Astrocyte (in vitro differentiated cells and primary cell): Measurements from ENCODE around the gene CSPG4. TPM values are rescaled to one million over a fixed set of nuclear protein-coding genes. Genes with fewer than 3 reads are reported as not detected.
"Not testable (repeated sequence)": the region's sequence is repeated elsewhere in the genome, so short reads cannot be mapped to it uniquely, and the experiment has no call there.

Experiments used
- DNase-seq: peaks from one replicate; pipeline ENCODE4 v3.0.0-alpha.2; 2010; ENCODE audit warnings: low read depth
- FAIRE-seq: peaks from 2 replicates; lab custom pipeline; 2011; peaks lifted over from hg19 to GRCh38; lab: Jason Lieb, UNC
- H2AFZ ChIP-seq: 2 replicates; pipeline ENCODE4 v1.6.0; 2012; ENCODE audit warnings: low read depth, low read length, inconsistent platforms
- H3K27ac ChIP-seq: 2 replicates; pipeline ENCODE4 v1.5.1; 2011; ENCODE audit warnings: low read depth, low read length, inconsistent platforms
- H3K27me3 ChIP-seq: 2 replicates; pipeline ENCODE4 v1.6.0; 2011; ENCODE audit warnings: low read length, inconsistent platforms; ENCODE audit not compliant: insufficient read depth
- H3K36me3 ChIP-seq: 2 replicates; pipeline ENCODE4 v1.5.1; 2011; ENCODE audit warnings: low read length, inconsistent platforms; ENCODE audit not compliant: insufficient read depth
- H3K4me1 ChIP-seq: 2 replicates; pipeline ENCODE4 v1.5.1; 2011; ENCODE audit warnings: low read length, inconsistent platforms; ENCODE audit not compliant: insufficient read depth
- H3K4me2 ChIP-seq: 2 replicates; pipeline ENCODE4 v1.6.0; 2012; ENCODE audit warnings: low read length, inconsistent platforms
- H3K4me3 ChIP-seq: 2 replicates; pipeline ENCODE4 v1.5.1; 2011; ENCODE audit warnings: low read depth, mild to moderate bottlenecking, low read length, inconsistent platforms; ENCODE audit not compliant: insufficient read depth
- H3K79me2 ChIP-seq: 2 replicates; pipeline ENCODE4 v1.6.0; 2012; ENCODE audit warnings: mild to moderate bottlenecking, low read length, inconsistent platforms; ENCODE audit not compliant: insufficient read depth
- H3K9ac ChIP-seq: 2 replicates; pipeline ENCODE4 v1.6.0; 2012; ENCODE audit warnings: mild to moderate bottlenecking, low read length, inconsistent platforms
- H3K9me3 ChIP-seq: 2 replicates; pipeline ENCODE4 v1.5.1; 2012; ENCODE audit warnings: low read depth, mild to moderate bottlenecking, low read length, inconsistent platforms; ENCODE audit not compliant: insufficient read depth
- H4K20me1 ChIP-seq: 2 replicates; pipeline ENCODE4 v1.6.0; 2012; ENCODE audit warnings: low read length, inconsistent platforms; ENCODE audit not compliant: insufficient read depth
- H3K27ac Mint-ChIP-seq: one replicate; pipeline ENCODE4 v1.8.0; 2021; ENCODE audit warnings: mild to moderate bottlenecking, mixed read lengths; ENCODE audit not compliant: unreplicated experiment
- H3K27me3 Mint-ChIP-seq: one replicate; pipeline ENCODE4 v1.8.0; 2021; ENCODE audit warnings: low read depth, mixed read lengths; ENCODE audit not compliant: unreplicated experiment
- H3K36me3 Mint-ChIP-seq: one replicate; pipeline ENCODE4 v1.8.0; 2021; ENCODE audit warnings: low read depth, mixed read lengths; ENCODE audit not compliant: unreplicated experiment
- H3K4me1 Mint-ChIP-seq: one replicate; pipeline ENCODE4 v1.8.0; 2021; ENCODE audit warnings: low read depth, mixed read lengths; ENCODE audit not compliant: unreplicated experiment
- H3K4me3 Mint-ChIP-seq: one replicate; pipeline ENCODE4 v1.8.0; 2021; ENCODE audit warnings: mild to moderate bottlenecking, moderate library complexity, mixed read lengths; ENCODE audit not compliant: unreplicated experiment
- H3K9me3 Mint-ChIP-seq: one replicate; pipeline ENCODE4 v1.8.0; 2021; ENCODE audit warnings: mild to moderate bottlenecking, mixed read lengths; ENCODE audit not compliant: unreplicated experiment
- CTCF ChIP-seq: IDR thresholded peaks from 2 replicates; pipeline ENCODE4 v1.5.1; 2011; ENCODE audit warnings: low read depth, mild to moderate bottlenecking, inconsistent platforms, low read length, moderate library complexity; ENCODE audit not compliant: insufficient read depth
- EZH2 ChIP-seq: IDR thresholded peaks from 2 replicates; pipeline ENCODE4 v1.6.1; 2012; ENCODE audit warnings: mild to moderate bottlenecking, low read length, inconsistent platforms; ENCODE audit not compliant: insufficient read depth
- total RNA-seq: library from RNA; stranded (reverse); gene quantifications from 2 replicates; pipeline ENCODE4 v1.2.1, GENCODE V29; 2021

Gene CSPG4
- total RNA-seq, 1 donor from 2014 or later = 26.9 TPM

GRCh38 chr15:75759416-75760130 lies 46.9 kb upstream of the CSPG4 start:
- Histone ChIP-seq H3K9me3 (no peaks in the 10 kb centered on the region), H3K9ac (no peak overlapping the region), H3K4me2 (no peak overlapping the region), H3K36me3 (no peaks in the 10 kb centered on the region), H3K79me2 (no peaks in the 10 kb centered on the region), H3K4me3 (no peak overlapping the region), H4K20me1 (no peaks in the 10 kb centered on the region), H3K4me1 (no peaks in the 10 kb centered on the region), H2AFZ (no peak overlapping the region), H3K27ac (no peak overlapping the region), H3K27me3 (no peaks in the 10 kb centered on the region)
- Mint-ChIP-seq H3K36me3 (no peaks in the 10 kb centered on the region), H3K4me3 (peak overlapping the region; percentile 73), H3K27me3 (peaks cover 6% of the 10 kb centered on the region), H3K9me3 (no peaks in the 10 kb centered on the region), H3K27ac (no peak overlapping the region), H3K4me1 (peaks cover 14% of the 10 kb centered on the region)
- DNase-seq (no peak), FAIRE-seq (no peak)
- TF ChIP-seq EZH2 = no peak
- TF ChIP-seq CTCF = no peak

- peak overlapping the region; percentile 72 for H3K9ac ChIP-seq
- Mint-ChIP-seq H3K36me3 (no peaks in the 10 kb centered on the region), H3K9me3 (no peaks in the 10 kb centered on the region), H3K4me3 (peak overlapping the region; percentile 86), H3K4me1 (peaks cover 14% of the 10 kb centered on the region), H3K27me3 (peaks cover 3% of the 10 kb centered on the region), H3K27ac (peak overlapping the region; percentile 83)
- peak overlapping the region; percentile 36 for H3K27ac ChIP-seq
- H3K79me2 ChIP-seq = no peaks in the 10 kb centered on the region
- H3K4me3 ChIP-seq = peak overlapping the region; percentile 60
- DNase-seq = peak; percentile 61
- no peaks in the 10 kb centered on the region for H3K4me1 ChIP-seq
- TF ChIP-seq EZH2 = no peak
- peak; percentile 19 for TF ChIP-seq CTCF
- H3K36me3 ChIP-seq = no peaks in the 10 kb centered on the region
- no peaks in the 10 kb centered on the region for H3K9me3 ChIP-seq
- no peaks in the 10 kb centered on the region for H4K20me1 ChIP-seq
- H3K4me2 ChIP-seq = peak overlapping the region; percentile 87
- no peak for FAIRE-seq
- no peaks in the 10 kb centered on the region for H3K27me3 ChIP-seq
- H2AFZ ChIP-seq = peak overlapping the region; percentile 97
These were observed 45.6 kb upstream of the CSPG4 start for GRCh38 chr15:75758071-75758872.

- H3K4me1 Mint-ChIP-seq = peaks cover 12% of the 10 kb centered on the region
- not testable (repeated sequence) for H3K36me3 ChIP-seq, H4K20me1 ChIP-seq, H3K4me2 ChIP-seq, H3K27me3 Mint-ChIP-seq, H3K4me1 ChIP-seq, DNase-seq, H2AFZ ChIP-seq, H3K27ac ChIP-seq, H3K9me3 ChIP-seq, H3K79me2 ChIP-seq, FAIRE-seq, H3K36me3 Mint-ChIP-seq, H3K4me3 ChIP-seq, H3K27ac Mint-ChIP-seq, H3K4me3 Mint-ChIP-seq, H3K27me3 ChIP-seq, H3K9me3 Mint-ChIP-seq, H3K9ac ChIP-seq
These were observed 42.2 kb upstream of the CSPG4 start for GRCh38 chr15:75754871-75755270.
